ENCODE results near the gene SHMT2.

Gene SHMT2

GRCh38 chr12:57198329-57198728 is 31.2 kb upstream of the SHMT2 start:
- DNase-seq (ENCODE audit: low spot score): no peak

- no peak for DNase-seq (ENCODE audit: low spot score)
Observed at GRCh38 chr12:57199191-57199590, 30.3 kb upstream of the SHMT2 start.

- no peak for DNase-seq (ENCODE audit: low spot score)
Observed at GRCh38 chr12:57200497-57200896, 29.0 kb upstream of the SHMT2 start.

- DNase-seq (ENCODE audit: low spot score): no peak
Observed at GRCh38 chr12:57201219-57201618, 28.3 kb upstream of the SHMT2 start.

- DNase-seq (ENCODE audit: low spot score): no peak
Observed at GRCh38 chr12:57201631-57202030, 27.9 kb upstream of the SHMT2 start.

- DNase-seq (ENCODE audit: low spot score): no peak
Observed at GRCh38 chr12:57202321-57202720, 27.2 kb upstream of the SHMT2 start.

GRCh38 chr12:57203201-57203600 is 26.3 kb upstream of the SHMT2 start:
- no peak for DNase-seq (ENCODE audit: low spot score)

- DNase-seq (ENCODE audit: low spot score): no peak
Observed at GRCh38 chr12:57203791-57204190, 25.7 kb upstream of the SHMT2 start.

GRCh38 chr12:57204454-57204853 is 25.1 kb upstream of the SHMT2 start:
- DNase-seq (ENCODE audit: low spot score): no peak

GRCh38 chr12:57205186-57205585 is 24.3 kb upstream of the SHMT2 start:
- no peak for DNase-seq (ENCODE audit: low spot score)

- DNase-seq (ENCODE audit: low spot score): no peak
Observed at GRCh38 chr12:57205931-57206330, 23.6 kb upstream of the SHMT2 start.

- DNase-seq (ENCODE audit: low spot score): no peak
Observed at GRCh38 chr12:57207731-57208630, 21.5 kb upstream of the SHMT2 start.

- no peak for DNase-seq (ENCODE audit: low spot score)
Observed at GRCh38 chr12:57208631-57209282, 20.8 kb upstream of the SHMT2 start.

GRCh38 chr12:57209916-57210315 is 19.6 kb upstream of the SHMT2 start:
- DNase-seq (ENCODE audit: low spot score): no peak

GRCh38 chr12:57210461-57210860 is 19.1 kb upstream of the SHMT2 start:
- no peak for DNase-seq (ENCODE audit: low spot score)

GRCh38 chr12:57210926-57211692 is 18.4 kb upstream of the SHMT2 start:
- DNase-seq (ENCODE audit: low spot score): no peak

GRCh38 chr12:57211791-57212700 is 17.5 kb upstream of the SHMT2 start:
- no peak for DNase-seq (ENCODE audit: low spot score)

GRCh38 chr12:57212701-57213057 is 16.8 kb upstream of the SHMT2 start:
- no peak for DNase-seq (ENCODE audit: low spot score)

- peak; percentile 82 for DNase-seq (ENCODE audit: low spot score)
Observed at GRCh38 chr12:57213058-57213715, 16.3 kb upstream of the SHMT2 start.

- DNase-seq (ENCODE audit: low spot score): peak; percentile 32
Observed at GRCh38 chr12:57213763-57214397, 15.6 kb upstream of the SHMT2 start.

GRCh38 chr12:57214398-57214781 is 15.1 kb upstream of the SHMT2 start:
- peak; percentile 54 for DNase-seq (ENCODE audit: low spot score)
